ENCODE data around the gene MYL9. TPM values are rescaled to one million over a fixed set of nuclear protein-coding genes. Genes with fewer than 3 reads are reported as not detected.

The MYL9 gene
- total RNA-seq, 4 donors from 2014 or later = 7.3 to 59.4 (median 20.8) TPM

DNA sequence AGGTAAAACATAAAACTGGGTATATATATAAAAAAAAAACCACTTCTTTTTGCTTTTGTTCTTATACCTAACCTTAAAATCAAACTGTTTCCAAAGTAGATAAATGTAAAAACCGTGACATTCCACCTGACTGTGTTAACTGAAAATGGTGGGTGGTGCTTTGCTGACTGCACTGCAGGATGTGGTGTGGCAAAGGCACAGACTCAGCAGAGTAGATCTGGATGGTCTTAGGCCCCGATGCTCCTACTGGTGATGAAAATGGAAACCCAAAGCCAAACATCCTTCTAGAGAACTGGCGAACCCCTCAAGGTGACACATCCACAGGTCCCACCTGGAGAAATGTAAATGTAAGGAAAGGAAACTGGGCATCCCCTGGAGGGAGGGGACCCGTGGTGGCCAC, 41.0 kb downstream of the MYL9 start:
- in situ Hi-C loops (cut with MboI; ENCODE audit: low sequenced_read_pairs in 4 of 4) (loop anchor here in 1 of 4 donors (25.0 kb wide), 1 partner anchor 370 kb away; no protein-coding TSS in a partner anchor), intact Hi-C loops (cut with DNase I; ENCODE audit: low total_unique reads) (no loop called here)
- DNase-seq (no peak), ATAC-seq (no peak)
- H3K27ac ChIP-seq = no peak overlapping the region
- H3K9me3 ChIP-seq = no peaks in the 10 kb centered on the region
- TF ChIP-seq, protein P1, sequence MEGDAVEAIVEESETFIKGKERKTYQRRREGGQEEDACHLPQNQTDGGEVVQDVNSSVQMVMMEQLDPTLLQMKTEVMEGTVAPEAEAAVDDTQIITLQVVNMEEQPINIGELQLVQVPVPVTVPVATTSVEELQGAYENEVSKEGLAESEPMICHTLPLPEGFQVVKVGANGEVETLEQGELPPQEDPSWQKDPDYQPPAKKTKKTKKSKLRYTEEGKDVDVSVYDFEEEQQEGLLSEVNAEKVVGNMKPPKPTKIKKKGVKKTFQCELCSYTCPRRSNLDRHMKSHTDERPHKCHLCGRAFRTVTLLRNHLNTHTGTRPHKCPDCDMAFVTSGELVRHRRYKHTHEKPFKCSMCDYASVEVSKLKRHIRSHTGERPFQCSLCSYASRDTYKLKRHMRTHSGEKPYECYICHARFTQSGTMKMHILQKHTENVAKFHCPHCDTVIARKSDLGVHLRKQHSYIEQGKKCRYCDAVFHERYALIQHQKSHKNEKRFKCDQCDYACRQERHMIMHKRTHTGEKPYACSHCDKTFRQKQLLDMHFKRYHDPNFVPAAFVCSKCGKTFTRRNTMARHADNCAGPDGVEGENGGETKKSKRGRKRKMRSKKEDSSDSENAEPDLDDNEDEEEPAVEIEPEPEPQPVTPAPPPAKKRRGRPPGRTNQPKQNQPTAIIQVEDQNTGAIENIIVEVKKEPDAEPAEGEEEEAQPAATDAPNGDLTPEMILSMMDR (IDR thresholded peaks at IDR 0.05 in 4 of 5, conservative IDR thresholded peaks at IDR 0.05 in 1 of 5) = no peak
- H3K4me3 ChIP-seq = no peak overlapping the region
- no peaks in the 10 kb centered on the region for H3K27me3 ChIP-seq
- H3K36me3 ChIP-seq = no peaks in the 10 kb centered on the region
- no peaks in the 10 kb centered on the region for H3K4me1 ChIP-seq

DNA sequence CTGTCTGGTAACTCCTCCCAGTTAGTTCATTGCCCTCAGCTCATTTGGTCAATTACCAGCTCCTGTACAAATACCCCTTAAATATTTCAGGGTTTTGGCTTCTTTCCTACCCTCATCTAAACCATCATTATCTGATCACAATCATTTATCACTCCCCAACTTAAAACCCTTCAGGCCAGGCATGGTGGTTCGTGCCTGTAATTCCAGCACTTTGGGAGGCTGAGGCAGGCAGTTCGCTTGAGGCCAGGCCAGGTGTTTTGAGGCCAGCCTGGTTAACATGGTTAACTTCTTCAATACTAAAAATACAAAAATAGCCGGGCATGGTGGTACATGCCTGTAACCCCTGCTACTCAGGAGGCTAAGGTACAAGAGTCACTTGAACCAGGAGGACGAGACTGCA, 41.5 kb downstream of the MYL9 start:
- Histone ChIP-seq H3K9me3 (no peaks in the 10 kb centered on the region), H3K4me3 (no peak overlapping the region), H3K36me3 (no peaks in the 10 kb centered on the region), H3K4me1 (no peaks in the 10 kb centered on the region), H3K27me3 (no peaks in the 10 kb centered on the region), H3K27ac (no peak overlapping the region)
- in situ Hi-C loops (cut with MboI; ENCODE audit: low sequenced_read_pairs in 4 of 4) (loop anchor here in 1 of 4 donors (25.0 kb wide), 1 partner anchor 371 kb away; no protein-coding TSS in a partner anchor), intact Hi-C loops (cut with DNase I; ENCODE audit: low total_unique reads) (no loop called here)
- DNase-seq (no peak), ATAC-seq (no peak)
- TF ChIP-seq, protein P1 (IDR thresholded peaks at IDR 0.05 in 4 of 5, conservative IDR thresholded peaks at IDR 0.05 in 1 of 5) = no peak

DNA sequence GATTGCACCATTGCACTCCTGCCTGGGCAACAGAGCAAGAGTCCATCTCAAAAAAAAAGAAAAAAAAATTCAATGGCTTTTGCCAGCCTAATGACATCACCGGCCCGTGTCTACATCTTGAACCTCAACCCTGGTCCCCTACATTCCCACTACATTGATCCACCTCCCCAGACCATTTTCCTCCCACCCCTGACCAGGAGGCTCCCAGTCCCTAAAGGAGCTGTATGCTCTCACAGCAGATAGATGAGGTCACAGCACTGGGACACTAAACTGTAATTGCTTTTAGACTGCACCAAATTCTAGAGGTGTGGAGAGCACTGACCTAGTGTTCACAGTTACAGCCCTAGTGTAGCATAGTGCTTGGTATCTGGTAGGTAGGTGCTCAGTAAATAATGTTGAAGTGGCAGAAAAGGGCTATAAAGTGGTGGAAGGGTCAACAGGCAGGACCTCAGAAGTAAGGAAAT, 42.7 kb downstream of the MYL9 start:
- no peak for TF ChIP-seq POLR2A (IDR thresholded peaks at IDR 0.05)
- TF ChIP-seq, protein P1 (IDR thresholded peaks at IDR 0.05 in 4 of 5, conservative IDR thresholded peaks at IDR 0.05 in 1 of 5) = no peak
- intact Hi-C loops (cut with DNase I; ENCODE audit: low total_unique reads) (no loop called here), in situ Hi-C loops (cut with MboI; ENCODE audit: low sequenced_read_pairs in 4 of 4) (loop anchor here in 1 of 4 donors (25.0 kb wide), 1 partner anchor 372 kb away; no protein-coding TSS in a partner anchor)
- Histone ChIP-seq H3K27me3 (no peaks in the 10 kb centered on the region), H3K4me3 (no peak overlapping the region), H3K9me3 (no peaks in the 10 kb centered on the region), H3K36me3 (no peaks in the 10 kb centered on the region), H3K27ac (no peak overlapping the region), H3K4me1 (no peaks in the 10 kb centered on the region)
- DNase-seq = no peak
- ATAC-seq = no peak

DNA sequence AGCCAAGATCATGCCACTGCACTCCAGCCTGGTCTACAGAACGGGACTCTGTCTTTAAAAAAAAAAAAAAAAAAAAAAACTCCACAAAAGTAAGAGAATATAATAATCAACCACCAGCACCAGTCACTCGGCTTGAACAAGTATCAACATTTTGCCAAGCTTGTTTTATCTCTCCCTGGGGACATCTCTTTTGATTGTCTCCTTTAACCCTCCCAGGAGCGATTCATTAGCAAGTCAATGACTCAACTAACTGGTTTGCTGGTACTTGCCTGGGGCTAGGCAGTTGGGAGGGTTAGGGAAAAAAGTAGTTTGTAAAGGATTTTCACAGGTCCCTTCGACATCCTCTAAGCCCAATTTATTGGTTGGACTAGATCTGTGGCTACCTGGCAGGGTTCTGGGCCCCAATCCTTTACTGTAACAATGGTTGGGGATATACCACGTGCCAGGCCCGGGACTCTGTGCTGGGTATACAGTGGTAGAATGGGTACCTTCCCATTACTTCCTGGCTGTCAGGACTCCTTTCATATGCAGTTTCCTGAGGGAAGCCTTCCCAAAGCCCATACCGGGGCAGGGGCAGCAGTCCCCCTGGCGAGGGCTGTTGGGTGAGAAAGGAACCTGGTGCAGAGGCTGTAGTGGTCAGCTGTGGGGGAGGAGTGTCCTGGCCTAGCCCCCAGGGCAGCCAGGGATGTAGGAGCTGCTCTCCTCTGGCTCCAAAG, 44.2 kb downstream of the MYL9 start:
- Histone ChIP-seq H3K27me3 (no peaks in the 10 kb centered on the region), H3K27ac (no peak overlapping the region), H3K9me3 (no peaks in the 10 kb centered on the region), H3K4me1 (no peaks in the 10 kb centered on the region), H3K36me3 (no peaks in the 10 kb centered on the region), H3K4me3 (no peak overlapping the region)
- ATAC-seq (no peak), DNase-seq (no peak)
- intact Hi-C loops (cut with DNase I; ENCODE audit: low total_unique reads) = no loop called here
- TF ChIP-seq, protein P1 (IDR thresholded peaks at IDR 0.05 in 4 of 5, conservative IDR thresholded peaks at IDR 0.05 in 1 of 5) = no peak
- TF ChIP-seq POLR2A (IDR thresholded peaks at IDR 0.05) = no peak
- in situ Hi-C loops (cut with MboI; ENCODE audit: low sequenced_read_pairs in 4 of 4) = loop anchor here in 1 of 4 donors (25.0 kb wide), 1 partner anchor 373 kb away; no protein-coding TSS in a partner anchor
